B cell (primary cell): ENCODE results near the gene RAD51D. TPM values are rescaled to one million over a fixed set of nuclear protein-coding genes. Genes with fewer than 3 reads are reported as not detected.

Experiments
- ATAC-seq: fragments of 200-7000 bp; cut with Tn5 transposase; one replicate; pipeline ENCODE4 v1.10.0; 2021; ENCODE audit warnings: low read depth, mild to moderate bottlenecking, moderate number of reproducible peaks, moderate library complexity
- CTCF ChIA-PET: fragments of 350-600 bp; sonication (Branson Sonifier 250); formaldehyde crosslinking; loops from one replicate; lab custom pipeline; 2021; ENCODE audit warnings: antibody characterized with exemption, inconsistent platforms; lab: Charles Lee
- POLR2A ChIA-PET: fragments of 350-600 bp; sonication (Branson Sonifier 250); formaldehyde crosslinking; loops from one replicate; lab custom pipeline; 2021; ENCODE audit warnings: antibody characterized with exemption; lab: Charles Lee
- DNase-seq: peaks from one replicate; pipeline ENCODE4 v3.0.0; 2013
- H2AFZ ChIP-seq: 2 replicates; pipeline ENCODE4 v1.6.1; 2012; ENCODE audit warnings: mild to moderate bottlenecking, low read depth, low read length; ENCODE audit not compliant: insufficient read depth, poor library complexity, severe bottlenecking
- H3K27ac ChIP-seq, 2 donors: 1 replicate in 1 of 2; 2 replicates in 1 of 2; pipeline ENCODE4 v1.5.1; 2012 to 2013; ENCODE audit warnings: low read length in 2 of 2, mild to moderate bottlenecking in 2 of 2, moderate library complexity in 1 of 2
- H3K27me3 ChIP-seq, 4 experiments: fragments of 200-600 bp in 1 of 4; sonication (generic) in 1 of 4; replicated peaks in 1 of 4; 1 replicate in 2 of 4; 2 replicates in 2 of 4; pipeline versions ENCODE4 v1.6.1 to v1.7.0; 2013 to 2016; ENCODE audit warnings: low read length in 3 of 4, mild to moderate bottlenecking in 2 of 4, mixed read lengths in 1 of 4, moderate library complexity in 1 of 4; ENCODE audit not compliant: insufficient read depth in 4 of 4, control insufficient read depth in 3 of 4; ENCODE audit errors: control extremely low read depth in 1 of 4
- H3K36me3 ChIP-seq, 2 experiments: replicated peaks in 1 of 2; 1 replicate in 1 of 2; 2 replicates in 1 of 2; pipeline versions ENCODE4 v1.6.1 to v1.7.1; 2013; ENCODE audit warnings: low read length in 1 of 2; ENCODE audit not compliant: insufficient read depth in 2 of 2, control insufficient read depth in 1 of 2; ENCODE audit errors: control extremely low read depth in 1 of 2, extremely low read depth in 1 of 2
- H3K4me1 ChIP-seq, 2 donors: fragments of 200-600 bp in 1 of 2; sonication (generic) in 1 of 2; 1 replicate in 1 of 2; 2 replicates in 1 of 2; pipeline versions ENCODE4 v1.5.1 to v1.6.1; 2013 to 2017; ENCODE audit warnings: low read length in 2 of 2; ENCODE audit not compliant: control insufficient read depth in 2 of 2, insufficient read depth in 2 of 2
- H3K4me2 ChIP-seq: replicated peaks from 2 replicates; pipeline ENCODE3; 2012; ENCODE audit warnings: mild to moderate bottlenecking, low read depth, low read length; ENCODE audit not compliant: poor library complexity, severe bottlenecking
- H3K4me3 ChIP-seq, 5 experiments: fragments of 200-600 bp in 1 of 5; sonication (generic) in 1 of 5; 1 replicate in 3 of 5; 2 replicates in 2 of 5; pipeline versions ENCODE4 v1.5.1 to v1.7.0; 2011 to 2016; ENCODE audit warnings: low read length in 4 of 5, mild to moderate bottlenecking in 4 of 5, low read depth in 2 of 5, control low read depth in 1 of 5, moderate library complexity in 1 of 5; ENCODE audit not compliant: insufficient read depth in 1 of 5; ENCODE audit errors: control extremely low read depth in 1 of 5, extremely low read depth in 1 of 5
- H3K79me2 ChIP-seq: fragments of 200-600 bp; sonication (generic); one replicate; pipeline ENCODE4 v1.6.0; 2016; ENCODE audit warnings: low read length; ENCODE audit not compliant: control insufficient read depth, insufficient read depth
- H3K9ac ChIP-seq: fragments of 200-600 bp; sonication (generic); 2 replicates; pipeline ENCODE4 v1.6.1; 2017; ENCODE audit warnings: mild to moderate bottlenecking, low read length, moderate library complexity
- H3K9me3 ChIP-seq, 3 donors: one replicate each; pipeline versions ENCODE4 v1.6.1 to v1.7.1; 2013; ENCODE audit warnings: low read length in 2 of 3; ENCODE audit not compliant: control insufficient read depth in 2 of 3, insufficient read depth in 1 of 3; ENCODE audit errors: control extremely low read depth in 1 of 3
- H4K20me1 ChIP-seq: 2 replicates; pipeline ENCODE4 v1.6.0; 2012; ENCODE audit warnings: mild to moderate bottlenecking, low read length; ENCODE audit not compliant: insufficient read depth, control insufficient read depth, poor library complexity, severe bottlenecking
- H3K27ac Mint-ChIP-seq: one replicate; pipeline ENCODE4 v1.8.0; 2021; ENCODE audit warnings: mixed read lengths
- H3K27me3 Mint-ChIP-seq: one replicate; pipeline ENCODE4 v1.8.0; 2021; ENCODE audit warnings: mixed read lengths
- H3K4me1 Mint-ChIP-seq: one replicate; pipeline ENCODE4 v1.8.0; 2021; ENCODE audit warnings: mixed read lengths
- H3K4me3 Mint-ChIP-seq: one replicate; pipeline ENCODE4 v1.8.0; 2021; ENCODE audit warnings: mixed read lengths
- H3K9me3 Mint-ChIP-seq: one replicate; pipeline ENCODE4 v1.8.0; 2022; ENCODE audit warnings: mixed read lengths; ENCODE audit not compliant: insufficient read depth
- EZH2 ChIP-seq: IDR thresholded peaks from 2 replicates; pipeline ENCODE4 v1.6.1; 2012; ENCODE audit warnings: borderline replicate concordance, low read depth, mild to moderate bottlenecking, moderate library complexity, low read length; ENCODE audit not compliant: insufficient read depth, poor library complexity, severe bottlenecking
- WGBS: methylation state at CpG from one replicate; pipeline ENCODE4 v1.1.5; 2013; ENCODE audit warnings: missing lambda C conversion rate; ENCODE audit not compliant: insufficient coverage; 5-methylcytosine and 5-hydroxymethylcytosine counted together
- intact Hi-C: fragments of 100-400 bp; cut with micrococcal nuclease; formaldehyde crosslinking; loops from one replicate; pipeline ENCODE4 v1.10.0; 2022
- polyA plus RNA-seq: library from polyadenylated mRNA; depleted of rRNA; stranded (reverse); fragments of >200 nt; gene quantifications from 2 replicates; pipeline ENCODE4 v1.2.3, GENCODE V29; 2012
- total RNA-seq, 2 donors: library from RNA; stranded (reverse); fragments of 120-200 nt in 1 of 2; gene quantifications; 1 replicate in 1 of 2; 2 replicates in 1 of 2; pipeline versions ENCODE4 v1.2.3 to v1.2.4, GENCODE V29; 2013 to 2022
- TF ChIP-seq, protein P1 (sequence below): fragments of 200-600 bp; IDR thresholded peaks from one replicate; pipeline ENCODE4 v1.8.0; 2022; ENCODE audit warnings: antibody characterized with exemption, mild to moderate bottlenecking

The RAD51D gene
- total and polyA plus RNA-seq, 2 donors (not counting 1 experiment from before 2014, with no cell fraction given), result 12.8 to 29.4 TPM

DNA sequence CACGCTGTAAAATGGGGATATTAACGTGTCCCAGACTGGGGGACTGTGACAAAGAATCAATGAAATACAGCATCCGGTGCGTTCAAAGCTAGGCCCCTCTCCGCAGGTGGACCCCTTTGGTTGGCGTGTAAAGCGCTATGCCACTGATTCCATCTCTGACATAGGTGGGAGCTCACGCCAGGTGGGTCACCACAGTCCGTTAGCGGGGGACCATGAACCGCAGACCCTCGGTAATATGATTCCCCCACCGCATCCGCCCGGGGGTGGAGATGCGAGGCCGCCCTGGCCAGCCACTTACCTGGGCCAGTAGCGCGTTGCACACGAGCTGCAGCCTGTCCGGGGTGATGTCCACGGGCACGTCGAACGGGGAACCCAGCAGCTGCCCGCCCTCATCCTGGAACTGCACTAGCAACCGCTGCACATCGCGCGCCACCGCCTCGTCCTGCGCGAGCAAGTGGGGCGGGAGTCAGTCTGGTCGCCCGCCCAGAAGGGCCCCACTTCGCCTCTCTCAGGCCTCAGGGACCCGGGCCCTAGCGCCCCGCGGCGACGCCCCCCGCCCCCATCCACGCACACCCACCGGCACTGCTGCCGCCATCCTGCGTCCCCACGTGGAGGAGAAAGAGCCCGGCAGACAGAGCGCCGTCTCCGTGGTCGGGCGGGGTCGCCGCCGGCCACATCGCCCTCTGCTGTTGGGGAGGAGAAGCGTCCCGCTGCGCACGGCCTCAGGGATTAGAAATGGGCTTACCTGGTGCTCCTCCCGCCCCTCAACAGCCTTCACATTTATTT lies 22.2 kb upstream of the RAD51D start, which contains the start of gene NLE1:
Gene NLE1, minus strand, starts transcription at position 623 of the 786 bp plus-strand sequence. Its CDS starts 28 bp downstream, at position 595.
- under 1% methylated on average over 53 of the region's 65 CpGs for WGBS
- TF ChIP-seq, protein P1, sequence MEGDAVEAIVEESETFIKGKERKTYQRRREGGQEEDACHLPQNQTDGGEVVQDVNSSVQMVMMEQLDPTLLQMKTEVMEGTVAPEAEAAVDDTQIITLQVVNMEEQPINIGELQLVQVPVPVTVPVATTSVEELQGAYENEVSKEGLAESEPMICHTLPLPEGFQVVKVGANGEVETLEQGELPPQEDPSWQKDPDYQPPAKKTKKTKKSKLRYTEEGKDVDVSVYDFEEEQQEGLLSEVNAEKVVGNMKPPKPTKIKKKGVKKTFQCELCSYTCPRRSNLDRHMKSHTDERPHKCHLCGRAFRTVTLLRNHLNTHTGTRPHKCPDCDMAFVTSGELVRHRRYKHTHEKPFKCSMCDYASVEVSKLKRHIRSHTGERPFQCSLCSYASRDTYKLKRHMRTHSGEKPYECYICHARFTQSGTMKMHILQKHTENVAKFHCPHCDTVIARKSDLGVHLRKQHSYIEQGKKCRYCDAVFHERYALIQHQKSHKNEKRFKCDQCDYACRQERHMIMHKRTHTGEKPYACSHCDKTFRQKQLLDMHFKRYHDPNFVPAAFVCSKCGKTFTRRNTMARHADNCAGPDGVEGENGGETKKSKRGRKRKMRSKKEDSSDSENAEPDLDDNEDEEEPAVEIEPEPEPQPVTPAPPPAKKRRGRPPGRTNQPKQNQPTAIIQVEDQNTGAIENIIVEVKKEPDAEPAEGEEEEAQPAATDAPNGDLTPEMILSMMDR, result peak; percentile 95
- no peak for TF ChIP-seq EZH2
- Mint-ChIP-seq H3K4me3 (peak within 1 kb of the TSS; percentile 87), H3K4me1 (peaks cover 20% of the 10 kb centered on the region), H3K9me3 (no peaks in the 10 kb centered on the region), H3K27ac (peak within 1 kb of the TSS; percentile 56), H3K27me3 (no peaks in the 10 kb centered on the region)
- H3K9ac ChIP-seq, result peak within 1 kb of the TSS; percentile 87
- no peaks in the 10 kb centered on the region for H3K9me3 ChIP-seq
- peaks cover 0 to 25% of the 10 kb centered on the region in 2 experiments for H3K36me3 ChIP-seq
- H3K4me3 ChIP-seq, result peak within 1 kb of the TSS; percentile 73 to 93 (median 84)
- DNase-seq (peak; percentile 89), ATAC-seq (peak; percentile 98)
- ChIA-PET POLR2A (interaction anchor here (0.7 to 1.5 kb wide), 2 partner anchors 437 to 1560 kb away, joined by 3 to 4 read pairs; partner anchors contain the start of gene PEX12), CTCF (interaction anchor here (0.6 to 1.8 kb wide), 12 partner anchors 14 to 598 kb away, joined by 3 to 7 read pairs (median 4); partner anchors contain the start of genes PEX12, RAD51D and SLFN12L)
- H3K4me2 ChIP-seq, result peak within 1 kb of the TSS; percentile 96
- H2AFZ ChIP-seq, result peak within 1 kb of the TSS; percentile 100
- intact Hi-C loops, result loop anchor here (1.0 kb wide), 6 partner anchors 23 to 391 kb away; partner anchors contain the start of genes CCT6B, RAD51D and ZNF830
- no peaks in the 10 kb centered on the region for H3K27me3 ChIP-seq
- peaks cover 5 to 11% of the 10 kb centered on the region in 2 donors for H3K4me1 ChIP-seq
- peaks cover 22% of the 10 kb centered on the region for H3K79me2 ChIP-seq
- no peaks in the 10 kb centered on the region for H4K20me1 ChIP-seq
- peak within 1 kb of the TSS in 1 of 2 donors; percentile 64 for H3K27ac ChIP-seq

DNA sequence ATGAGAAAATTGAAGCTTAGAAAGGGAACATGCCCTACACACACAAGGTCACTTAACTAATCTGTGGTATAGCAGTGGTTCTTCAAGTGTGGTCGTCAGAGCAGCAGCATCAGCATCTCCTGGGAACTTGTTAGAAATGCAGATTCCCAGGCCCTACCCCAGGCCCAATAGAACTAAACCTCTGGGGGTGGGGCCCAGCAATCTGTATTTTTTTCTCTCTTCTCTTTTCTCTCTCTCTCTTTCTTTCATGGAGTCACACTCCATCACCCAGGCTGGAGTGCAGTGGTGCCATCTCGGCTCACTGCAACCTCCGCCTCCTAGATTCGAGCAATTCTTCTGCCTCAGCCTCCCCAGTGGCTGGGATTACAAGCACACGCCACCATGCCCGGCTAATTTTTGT lies 18.6 kb upstream of the RAD51D start:
- intact Hi-C loops, result no loop called here
- WGBS, result 100% methylated on average over 4 of the region's 6 CpGs
- Histone ChIP-seq H3K4me2 (no peak overlapping the region), H3K4me1 (peaks cover 5 to 11% of the 10 kb centered on the region in 2 donors), H3K27ac (no peak overlapping the region), H3K27me3 (no peaks in the 10 kb centered on the region), H3K79me2 (peaks cover 22% of the 10 kb centered on the region), H3K36me3 (peaks cover 0 to 57% of the 10 kb centered on the region in 2 experiments), H3K9ac (no peak overlapping the region), H3K9me3 (no peaks in the 10 kb centered on the region), H4K20me1 (no peaks in the 10 kb centered on the region), H3K4me3 (no peak overlapping the region), H2AFZ (no peak overlapping the region)
- Mint-ChIP-seq H3K4me3 (no peak overlapping the region), H3K27me3 (no peaks in the 10 kb centered on the region), H3K27ac (no peak overlapping the region), H3K9me3 (no peaks in the 10 kb centered on the region), H3K4me1 (peaks cover 16% of the 10 kb centered on the region)
- ATAC-seq, result no peak
- ChIA-PET CTCF (interaction anchor here (0.9 kb wide), 1 partner anchor 18 kb away, joined by 4 read pairs; no protein-coding TSS in a partner anchor), POLR2A (no interaction called here)
- DNase-seq, result no peak
- TF ChIP-seq, protein P1, result no peak
